GM19328 (cell line): Measurements from ENCODE around the gene KANSL1.
"Not testable (repeated sequence)": the region's sequence is repeated elsewhere in the genome, so short reads cannot be mapped to it uniquely, and the experiment has no call there.

Experiments
- ATAC-seq: cut with Tn5 transposase; IDR thresholded peaks from one replicate; pipeline ENCODE4 v1.9.1; 2021; ENCODE audit warnings: mild to moderate bottlenecking, moderate library complexity; ENCODE audit not compliant: unreplicated experiment

Gene KANSL1

GRCh38 chr17:46087871-46088270 lies 105.4 kb downstream of the KANSL1 start:
- not testable (repeated sequence) for ATAC-seq

- no peak for ATAC-seq
These were observed 106.4 kb downstream of the KANSL1 start for GRCh38 chr17:46086821-46087220.

- ATAC-seq, result no peak
These were observed 107.7 kb downstream of the KANSL1 start for GRCh38 chr17:46085522-46085921.

GRCh38 chr17:46082257-46082656 lies 111.0 kb downstream of the KANSL1 start:
- no peak for ATAC-seq

GRCh38 chr17:46081018-46081320 lies 112.3 kb downstream of the KANSL1 start:
- ATAC-seq, result no peak

- no peak for ATAC-seq
These were observed 112.9 kb downstream of the KANSL1 start for GRCh38 chr17:46080118-46081017.

- no peak for ATAC-seq
These were observed 114.6 kb downstream of the KANSL1 start for GRCh38 chr17:46078675-46079074.

GRCh38 chr17:46074540-46074939 lies 118.7 kb downstream of the KANSL1 start:
- ATAC-seq, result no peak

- ATAC-seq, result no peak
These were observed 120.2 kb downstream of the KANSL1 start for GRCh38 chr17:46072998-46073397.

- ATAC-seq, result no peak
These were observed 121.4 kb downstream of the KANSL1 start for GRCh38 chr17:46071796-46072195.

GRCh38 chr17:46064460-46064859 lies 128.8 kb downstream of the KANSL1 start:
- ATAC-seq, result no peak

- no peak for ATAC-seq
These were observed 130.0 kb downstream of the KANSL1 start for GRCh38 chr17:46063241-46063640.

- no peak for ATAC-seq
These were observed 131.8 kb downstream of the KANSL1 start for GRCh38 chr17:46061435-46061834.

GRCh38 chr17:46060461-46060860 lies 132.8 kb downstream of the KANSL1 start:
- no peak for ATAC-seq

- ATAC-seq, result no peak
These were observed 133.7 kb downstream of the KANSL1 start for GRCh38 chr17:46059486-46059885.

GRCh38 chr17:46057366-46057765 lies 135.9 kb downstream of the KANSL1 start:
- ATAC-seq, result no peak

GRCh38 chr17:46056800-46057304 lies 136.4 kb downstream of the KANSL1 start:
- ATAC-seq, result no peak

GRCh38 chr17:46053911-46054534 lies 139.2 kb downstream of the KANSL1 start:
- no peak for ATAC-seq

- ATAC-seq, result no peak
These were observed 143.6 kb downstream of the KANSL1 start for GRCh38 chr17:46049656-46050055.

- no peak for ATAC-seq
These were observed 145.4 kb downstream of the KANSL1 start for GRCh38 chr17:46047856-46048255.

GRCh38 chr17:46047398-46047797 lies 145.8 kb downstream of the KANSL1 start:
- no peak for ATAC-seq

GRCh38 chr17:46046957-46047356 lies 146.3 kb downstream of the KANSL1 start:
- ATAC-seq, result no peak
